Activated CD4-positive, alpha-beta T cell treated with anti-CD3 and anti-CD28 coated beads, Interleukin-2, amount 50 U/mL, for 48 hours (primary cell): ENCODE measurements around the gene SMCP.

ENCODE experiments used
- DNase-seq, 2 experiments: peaks; one replicate each; pipeline ENCODE4 v3.0.0-alpha.2; 2020

The SMCP gene

DNA sequence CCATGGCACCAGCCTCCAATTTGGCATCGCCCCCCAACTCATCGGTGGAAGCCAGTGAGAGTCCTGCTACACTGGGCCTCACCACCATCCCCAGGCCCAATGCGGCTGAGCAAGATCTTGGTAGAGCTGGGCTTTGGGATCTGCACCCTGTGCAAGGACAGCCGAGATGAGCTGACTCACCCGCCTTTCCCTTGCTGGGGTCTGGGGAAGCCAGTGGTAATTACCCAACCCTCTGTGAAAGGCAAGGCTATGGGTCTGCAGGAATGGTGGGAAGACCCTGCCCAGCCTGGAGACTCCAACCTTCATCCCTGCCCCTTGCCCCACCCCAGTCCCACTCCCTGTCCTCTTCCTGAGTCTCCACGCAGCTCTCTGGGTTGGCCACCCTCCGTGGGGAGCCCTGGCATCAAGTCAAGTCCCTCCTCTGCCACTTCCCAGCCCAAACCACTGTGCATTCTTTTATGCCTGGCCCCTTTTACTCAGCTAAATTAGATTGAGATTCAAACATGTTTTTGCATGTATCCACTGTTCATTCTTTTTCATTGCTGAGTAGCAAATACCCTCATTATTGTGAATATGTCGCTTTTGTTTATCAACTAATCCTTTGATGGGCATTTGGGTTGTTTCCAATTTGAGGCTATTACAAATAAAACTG, 8.8 kb downstream of the SMCP start:
- no peak for DNase-seq

DNA sequence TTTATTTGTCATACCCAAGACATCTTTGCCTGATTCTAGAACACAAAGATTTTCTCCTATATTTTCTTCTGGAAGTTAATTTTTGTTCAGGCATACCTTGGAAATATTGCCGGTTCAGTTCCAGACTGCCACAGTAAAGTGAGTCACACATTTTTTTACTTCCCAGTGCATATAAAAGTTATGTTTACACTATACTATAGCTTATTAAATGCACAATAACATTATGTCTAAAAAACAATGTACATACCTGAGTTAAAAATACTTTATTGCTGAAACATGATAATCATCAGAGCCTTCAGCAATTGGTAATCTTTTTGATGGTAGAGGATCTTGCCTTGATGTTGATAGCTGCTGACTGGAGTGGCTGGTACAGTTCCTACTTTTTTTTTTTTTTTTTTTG, 10.0 kb downstream of the SMCP start:
- DNase-seq = no peak

GRCh38 chr1:152899027-152899426, 20.9 kb downstream of the SMCP start:
- no peak for DNase-seq

DNA sequence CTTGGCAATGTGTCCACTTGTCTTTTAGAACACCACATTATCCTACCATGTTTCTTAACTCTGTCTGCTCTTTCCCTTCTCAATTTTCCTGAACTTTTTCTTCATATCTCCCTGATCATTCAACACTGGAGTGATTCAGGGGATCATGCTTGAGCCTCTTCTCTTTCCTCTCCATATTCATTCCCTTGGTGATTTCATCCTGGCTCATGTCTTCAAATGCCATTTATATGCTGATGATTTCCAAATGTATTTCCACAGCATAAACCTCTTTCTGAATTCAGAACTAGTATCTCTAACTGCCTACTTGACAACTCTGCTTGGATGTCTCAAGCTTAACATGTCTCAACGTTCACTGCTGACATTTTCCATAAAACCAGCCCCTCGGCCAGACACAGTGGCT, 21.8 kb downstream of the SMCP start:
- DNase-seq = no peak

DNA sequence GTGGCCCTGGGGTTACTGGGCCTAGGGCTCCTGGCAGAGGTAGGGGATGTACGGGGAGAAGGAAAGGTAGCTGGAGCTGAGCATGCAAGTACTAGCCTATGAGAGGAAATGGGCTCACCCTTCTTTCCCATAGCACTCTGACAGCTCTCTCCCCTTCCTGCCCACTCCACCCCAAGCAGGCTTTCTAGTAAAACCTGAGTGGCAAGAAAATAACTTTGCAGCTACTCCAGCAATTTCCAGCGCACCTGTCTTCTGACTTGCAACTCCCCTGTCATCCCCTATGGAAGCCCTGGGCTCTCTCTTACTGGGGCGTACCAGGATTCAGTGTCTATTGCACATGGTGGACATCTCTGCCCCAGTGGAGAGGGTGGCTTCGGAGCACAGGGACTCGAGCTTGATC, 23.5 kb downstream of the SMCP start:
- no peak for DNase-seq

GRCh38 chr1:152902636-152903035, 24.5 kb downstream of the SMCP start:
- DNase-seq = no peak

DNA sequence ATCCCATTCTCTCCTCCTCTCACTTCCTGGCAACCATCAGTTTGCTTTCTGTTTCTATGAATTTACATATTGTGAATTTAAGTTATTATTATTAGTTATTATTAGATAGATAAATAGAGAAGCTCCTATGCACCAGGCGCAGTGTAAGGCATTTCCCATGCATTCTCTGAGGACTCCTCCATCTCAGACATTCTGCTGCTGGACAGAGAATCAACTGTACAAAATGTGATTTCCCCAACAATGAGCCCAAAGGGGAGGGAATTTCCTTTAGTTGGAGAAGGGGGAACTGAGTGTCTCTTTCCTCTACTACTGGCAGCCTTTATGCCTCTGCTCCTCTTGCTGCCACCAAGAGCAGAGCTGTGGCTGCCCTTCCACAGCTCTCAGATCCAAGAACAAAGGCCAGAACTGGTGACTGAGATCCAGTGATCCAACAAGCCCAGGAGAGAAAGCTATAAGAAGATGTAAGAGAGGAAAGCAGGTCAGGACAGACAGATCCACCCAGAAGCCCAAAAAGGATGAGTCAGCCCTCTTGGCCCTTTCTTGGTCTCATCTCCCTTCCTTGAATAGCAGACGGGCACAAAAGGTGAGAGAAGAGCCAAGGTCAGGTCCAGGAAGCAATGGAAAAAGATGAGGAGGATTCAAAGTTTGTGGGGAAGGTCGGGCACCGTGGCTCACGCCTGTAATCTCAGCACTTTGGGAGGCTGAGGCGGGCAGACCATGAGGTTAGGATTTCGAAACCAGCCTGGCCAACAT, 26.7 kb downstream of the SMCP start:
- DNase-seq = no peak

DNA sequence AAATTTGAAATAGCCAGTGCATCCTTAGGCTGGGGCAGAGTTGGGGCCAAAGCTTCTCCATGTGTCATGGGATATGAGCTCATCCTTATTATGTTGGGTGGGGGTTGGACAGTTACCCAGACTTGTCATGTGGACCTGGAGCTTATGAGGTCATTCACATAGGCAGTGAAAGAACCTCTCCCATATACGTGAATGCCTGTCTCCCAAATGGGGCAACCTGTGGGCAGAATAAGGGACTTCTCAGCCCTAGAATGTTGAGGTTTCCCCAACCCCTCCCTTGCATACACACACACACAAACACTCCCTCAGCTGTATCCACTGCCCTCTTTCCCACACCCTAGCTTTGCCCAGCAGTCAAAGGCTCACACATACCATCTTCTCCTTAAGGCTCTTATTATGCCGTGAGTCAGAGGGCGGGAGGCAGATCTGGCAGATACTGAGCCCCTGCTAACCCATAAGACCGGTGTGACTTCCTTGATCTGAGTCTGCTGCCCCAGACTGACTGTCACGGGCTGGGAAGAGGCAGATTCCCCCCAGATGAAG, 28.0 kb downstream of the SMCP start:
- no peak for DNase-seq

DNA sequence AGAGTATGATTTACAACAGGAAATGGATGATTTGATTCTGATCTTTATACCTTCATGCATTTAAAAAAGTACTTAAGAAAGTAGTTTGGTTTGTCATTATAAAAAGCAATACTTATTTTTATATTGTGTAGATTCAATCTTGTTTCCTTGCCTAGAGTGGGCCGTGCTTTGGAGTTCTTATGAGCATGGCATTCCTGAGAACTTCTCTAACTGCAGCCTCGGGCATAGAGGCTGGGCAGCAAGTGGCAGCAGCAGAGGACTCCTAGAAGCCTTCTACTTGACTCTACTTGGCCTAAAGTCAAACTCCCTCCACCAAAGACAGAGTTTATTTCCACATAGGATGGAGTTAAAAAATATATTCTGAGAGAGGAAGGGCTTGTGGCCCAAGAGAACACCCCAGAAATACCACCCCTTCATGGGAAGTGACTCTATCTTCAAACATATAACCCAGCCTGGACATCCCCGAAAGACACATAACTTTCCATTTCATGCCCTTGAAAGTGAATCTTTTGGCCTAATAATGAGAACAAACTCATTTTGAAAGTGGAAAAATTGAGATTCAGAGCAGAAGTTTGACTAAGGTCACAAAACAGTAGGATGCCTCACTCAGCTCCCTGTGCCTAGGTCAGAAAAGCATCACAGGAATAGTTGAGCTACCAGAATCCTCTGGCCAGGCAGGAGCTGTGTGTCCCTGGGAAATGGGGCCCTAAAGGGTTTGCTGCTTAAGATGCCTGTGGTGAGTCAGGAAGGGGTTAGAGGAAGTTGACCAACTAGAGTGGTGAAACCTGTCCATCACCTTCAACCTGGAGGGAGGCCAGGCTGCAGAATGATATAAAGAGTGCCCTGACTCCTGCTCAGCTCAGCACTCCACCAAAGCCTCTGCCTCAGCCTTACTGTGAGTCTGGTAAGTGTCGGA, 29.8 kb downstream of the SMCP start, which contains the start of gene IVL:
IVL (plus strand) TSS at position 861 of the 916 bp plus-strand sequence. CDS start 1,252 bp downstream, outside the sequence.
- no peak for DNase-seq

DNA sequence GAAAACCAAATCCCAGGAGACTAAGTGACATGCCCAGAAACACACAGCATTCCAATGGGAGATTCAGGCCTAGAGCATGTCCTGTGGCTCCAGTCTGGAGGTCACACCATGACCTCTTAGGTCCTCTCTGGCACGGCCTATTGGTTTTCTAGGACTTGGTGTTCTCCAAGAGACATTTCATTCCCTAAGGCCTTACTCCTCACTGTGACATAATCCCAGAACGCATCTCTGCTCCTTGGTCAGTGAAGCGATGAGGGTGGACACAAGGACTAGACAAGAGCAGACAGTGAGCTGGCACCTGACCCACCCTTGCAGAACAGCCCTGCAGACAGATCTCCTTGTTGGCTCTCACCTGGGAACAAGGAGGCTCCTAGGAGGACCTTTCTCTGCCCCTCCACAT, 31.1 kb downstream of the SMCP start:
- DNase-seq = no peak

DNA sequence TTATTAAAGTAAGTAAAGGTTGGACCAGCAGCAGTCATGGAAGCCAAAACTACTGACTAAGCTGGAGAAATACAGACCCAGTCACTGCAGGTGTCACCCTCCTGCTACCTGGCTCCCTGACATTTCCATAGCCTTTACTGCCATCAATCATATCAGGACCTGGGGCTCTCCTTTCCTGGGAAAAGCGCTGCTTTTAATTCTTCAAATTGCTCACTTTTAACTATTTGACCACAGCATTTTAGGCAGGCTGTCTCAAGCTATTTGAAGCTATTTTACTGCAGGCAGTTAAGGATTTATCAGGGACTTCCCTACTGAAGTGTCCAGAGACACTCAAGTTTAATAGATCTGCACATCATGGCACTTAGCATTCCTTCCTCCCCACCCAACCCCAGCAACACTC, 34.3 kb downstream of the SMCP start:
- DNase-seq = no peak

- no peak for DNase-seq
Measured at GRCh38 chr1:152912900-152913299, 34.8 kb downstream of the SMCP start.

DNA sequence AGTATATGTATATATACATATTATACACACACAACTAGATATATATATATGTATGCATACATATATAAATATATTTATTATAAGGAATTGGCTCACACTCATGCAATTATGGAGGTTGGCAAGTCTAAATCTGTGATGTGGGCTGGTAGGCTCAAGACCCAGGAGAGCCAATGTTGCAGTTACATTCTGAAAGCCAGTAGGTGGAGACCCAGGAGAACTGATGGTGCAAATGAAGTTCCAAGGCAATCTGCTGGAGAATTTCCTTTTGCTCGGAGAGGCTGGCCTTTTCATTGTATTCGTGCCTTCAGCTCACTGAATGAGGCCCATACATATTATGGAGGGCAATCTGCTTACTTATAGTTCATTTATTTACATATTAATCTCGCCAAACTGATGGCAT, 39.7 kb downstream of the SMCP start:
- no peak for DNase-seq

- DNase-seq = no peak
Measured at GRCh38 chr1:152919071-152919470, 40.9 kb downstream of the SMCP start.

GRCh38 chr1:152924191-152924590, 46.1 kb downstream of the SMCP start:
- no peak for DNase-seq

DNA sequence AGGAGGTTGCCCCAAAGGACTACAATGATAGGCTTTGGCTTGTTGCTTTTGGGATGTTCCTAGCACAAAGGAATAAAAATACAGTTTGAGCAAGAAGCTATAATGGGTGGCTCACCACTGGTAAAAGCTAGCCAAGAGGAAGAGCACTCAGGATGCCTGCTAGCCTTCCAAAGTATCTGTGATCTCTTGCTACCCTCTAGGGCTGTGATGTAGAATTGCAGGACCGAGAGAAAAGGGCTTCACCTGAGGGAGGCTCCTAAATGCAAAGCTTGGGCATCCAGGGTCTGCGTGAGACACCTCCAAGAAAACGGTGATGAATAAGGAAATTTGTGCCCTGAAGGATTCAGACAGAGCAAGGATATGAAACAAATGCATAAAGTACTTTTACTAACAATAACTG, 48.0 kb downstream of the SMCP start:
- no peak for DNase-seq

DNA sequence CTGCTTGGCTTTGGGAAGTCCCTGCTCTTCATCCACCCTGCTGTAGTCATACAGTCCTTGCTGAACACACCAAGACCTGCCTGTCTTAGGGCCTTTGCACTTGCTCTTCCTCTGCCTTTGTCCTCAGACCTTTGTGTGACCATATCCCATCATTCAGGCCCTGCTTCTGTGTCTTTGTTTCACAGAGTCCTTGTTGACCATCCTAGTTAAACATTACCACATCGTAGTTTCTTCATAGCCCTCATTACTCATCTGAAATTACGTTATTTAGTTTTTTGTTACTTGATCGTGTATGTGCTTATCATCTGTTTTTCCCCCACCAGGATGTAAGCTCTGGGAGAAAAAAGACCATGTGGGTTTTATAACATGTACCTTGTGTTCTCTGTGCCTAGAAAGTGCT, 50.5 kb downstream of the SMCP start:
- no peak for DNase-seq

DNA sequence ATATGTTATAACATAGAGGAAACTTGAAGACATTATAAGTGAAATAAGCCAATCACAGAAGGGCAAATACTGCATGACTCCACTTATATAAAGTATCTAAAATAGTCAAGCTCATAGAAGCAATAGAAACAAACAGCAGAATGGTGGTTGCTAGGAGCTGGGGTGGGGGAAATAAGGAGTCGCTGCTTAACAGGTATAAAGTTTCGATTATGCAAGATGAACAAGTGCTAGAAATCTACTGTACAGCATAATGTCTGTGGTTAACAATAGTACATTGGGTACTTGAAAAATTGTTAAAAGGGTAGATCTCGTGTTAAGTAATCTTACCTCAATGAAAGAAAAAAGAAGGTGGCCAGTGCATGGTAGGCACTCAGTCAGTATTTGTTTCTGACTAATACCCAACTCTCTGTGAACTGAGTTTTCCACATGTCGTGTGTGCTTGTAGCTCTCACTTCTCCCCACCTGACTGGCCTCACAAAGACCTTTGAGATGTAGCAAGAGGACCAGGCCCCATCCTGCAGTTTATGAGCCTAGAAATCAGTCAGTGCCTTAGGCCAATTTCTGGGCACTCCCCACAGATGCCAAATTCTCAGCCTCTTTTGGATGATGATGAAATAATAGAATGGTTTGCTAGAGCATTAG, 54.2 kb downstream of the SMCP start:
- DNase-seq = no peak

GRCh38 chr1:152933196-152933595, 55.1 kb downstream of the SMCP start:
- no peak for DNase-seq
